ENCODE data around the gene HAND1.

The HAND1 gene

GRCh38 chr5:154506049-154506715, 28.2 kb upstream of the HAND1 start:
- no peak for DNase-seq

GRCh38 chr5:154505567-154505966, 27.5 kb upstream of the HAND1 start:
- DNase-seq, result no peak

- no peak for DNase-seq
Observed at GRCh38 chr5:154503698-154504039, 25.6 kb upstream of the HAND1 start.

GRCh38 chr5:154502180-154502579, 24.2 kb upstream of the HAND1 start:
- DNase-seq, result no peak

GRCh38 chr5:154501566-154501965, 23.5 kb upstream of the HAND1 start:
- DNase-seq, result no peak

GRCh38 chr5:154498994-154499393, 21.0 kb upstream of the HAND1 start:
- DNase-seq, result no peak

GRCh38 chr5:154498591-154498990, 20.6 kb upstream of the HAND1 start:
- no peak for DNase-seq

- DNase-seq, result no peak
Observed at GRCh38 chr5:154494036-154494435, 16.0 kb upstream of the HAND1 start.

- no peak for DNase-seq
Observed at GRCh38 chr5:154493274-154493673, 15.2 kb upstream of the HAND1 start.

GRCh38 chr5:154491941-154492340, 13.9 kb upstream of the HAND1 start:
- DNase-seq, result no peak

- DNase-seq, result no peak
Observed at GRCh38 chr5:154487541-154487940, 9.5 kb upstream of the HAND1 start.

GRCh38 chr5:154486427-154486866, 8.4 kb upstream of the HAND1 start:
- DNase-seq, result no peak

- DNase-seq, result no peak
Observed at GRCh38 chr5:154485850-154486426, 7.9 kb upstream of the HAND1 start.

- DNase-seq, result no peak
Observed at GRCh38 chr5:154485096-154485491, 7.1 kb upstream of the HAND1 start.

GRCh38 chr5:154484393-154485095, 6.5 kb upstream of the HAND1 start:
- no peak for DNase-seq

GRCh38 chr5:154483654-154484392, 5.8 kb upstream of the HAND1 start:
- no peak for DNase-seq

- no peak for DNase-seq
Observed at GRCh38 chr5:154482528-154483449, 4.8 kb upstream of the HAND1 start.

- DNase-seq, result no peak
Observed at GRCh38 chr5:154481584-154482381, 3.8 kb upstream of the HAND1 start.

- DNase-seq, result no peak
Observed at GRCh38 chr5:154480847-154481246, 2.8 kb upstream of the HAND1 start.
